ENCODE results near the gene CCDC117. TPM values are rescaled to one million over a fixed set of nuclear protein-coding genes. Genes with fewer than 3 reads are reported as not detected.

The CCDC117 gene
- total RNA-seq, 4 donors from 2014 or later = 9.8 to 15.4 (median 14.4) TPM

- H3K27me3 ChIP-seq = no peaks in the 10 kb centered on the region
- intact Hi-C loops (cut with DNase I) = no loop called here
- DNase-seq = no peak
- H3K27ac ChIP-seq = peak overlapping the region in 1 of 4 donors; percentile 25
- no peak overlapping the region for H3K4me3 ChIP-seq
- peaks cover 3 to 92% (median 24%) of the 10 kb centered on the region in 3 donors for H3K36me3 ChIP-seq
- no peaks in the 10 kb centered on the region for H3K9me3 ChIP-seq
- no peak for TF ChIP-seq CTCF (IDR thresholded peaks at IDR 0.05)
- TF ChIP-seq POLR2A (IDR thresholded peaks at IDR 0.05) = no peak
- WGBS, 2 donors = 64 to 80% methylated on average over 4 of the region's 4 CpGs
- peaks cover 0 to 15% (median 0%) of the 10 kb centered on the region in 3 donors for H3K4me1 ChIP-seq
Measured at GRCh38 chr22:28783786-28784671, 11.5 kb downstream of the CCDC117 start.

DNA sequence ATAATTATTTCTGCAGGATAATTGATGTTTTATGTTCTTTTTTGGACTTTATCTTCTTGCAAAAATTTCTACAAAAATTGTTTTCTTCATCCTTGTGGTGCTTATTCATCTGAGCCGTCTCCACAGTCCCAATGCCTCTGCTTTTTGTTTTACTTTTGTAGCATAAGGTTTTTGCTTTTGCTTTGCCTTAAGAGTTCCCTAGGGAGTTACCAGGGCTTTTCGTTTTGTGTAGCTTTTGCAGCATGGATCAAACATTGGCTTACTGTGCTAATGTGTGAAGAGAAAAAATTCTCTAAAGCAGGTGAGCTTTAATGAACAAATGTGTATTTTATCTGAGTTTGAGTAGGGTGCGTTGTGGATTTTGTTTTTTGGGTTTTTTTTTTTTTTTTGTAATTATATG is 16.1 kb downstream of the CCDC117 start:
- no peaks in the 10 kb centered on the region for H3K27me3 ChIP-seq
- H3K4me1 ChIP-seq = no peaks in the 10 kb centered on the region
- peaks cover 3 to 87% (median 26%) of the 10 kb centered on the region in 3 donors for H3K36me3 ChIP-seq
- no peak for DNase-seq
- no peaks in the 10 kb centered on the region for H3K9me3 ChIP-seq
- H3K4me3 ChIP-seq = no peak overlapping the region
- WGBS, 2 donors = 73 to 76% methylated on average over 3 of the region's 3 CpGs
- intact Hi-C loops (cut with DNase I) = no loop called here
- H3K27ac ChIP-seq = no peak overlapping the region
- TF ChIP-seq CTCF (IDR thresholded peaks at IDR 0.05) (no peak), POLR2A (IDR thresholded peaks at IDR 0.05) (no peak)

DNA sequence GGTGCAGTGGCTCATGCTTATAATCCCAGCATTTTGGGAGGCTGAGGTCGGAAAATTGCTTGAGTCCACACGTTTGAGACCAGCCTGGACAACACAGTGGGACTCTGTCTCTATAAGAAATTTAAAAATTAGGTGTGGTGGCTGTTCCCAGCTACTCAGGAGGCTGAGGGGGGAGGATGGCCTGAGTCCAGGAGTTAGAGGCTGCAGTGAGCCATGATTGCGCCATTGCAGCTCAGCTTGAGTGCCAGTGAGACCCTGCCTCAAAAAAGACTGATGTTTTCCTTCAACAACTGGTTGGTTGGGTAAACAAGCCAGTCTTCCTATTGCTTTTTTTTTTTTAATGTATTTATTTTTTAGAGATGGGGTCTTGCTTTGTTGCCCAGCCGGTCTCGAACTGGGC is 18.6 kb downstream of the CCDC117 start:
- Histone ChIP-seq H3K27me3 (no peaks in the 10 kb centered on the region), H3K27ac (no peak overlapping the region), H3K9me3 (no peaks in the 10 kb centered on the region), H3K4me1 (peaks cover 0 to 21% (median 9%) of the 10 kb centered on the region in 3 donors), H3K36me3 (peaks cover 7 to 87% (median 37%) of the 10 kb centered on the region in 3 donors), H3K4me3 (no peak overlapping the region)
- intact Hi-C loops (cut with DNase I) = no loop called here
- no peak for DNase-seq
- 85 to 90% methylated on average over 5 of the region's 5 CpGs for WGBS, 2 donors
- TF ChIP-seq POLR2A (IDR thresholded peaks at IDR 0.05) = no peak
- no peak for TF ChIP-seq CTCF (IDR thresholded peaks at IDR 0.05)

DNA sequence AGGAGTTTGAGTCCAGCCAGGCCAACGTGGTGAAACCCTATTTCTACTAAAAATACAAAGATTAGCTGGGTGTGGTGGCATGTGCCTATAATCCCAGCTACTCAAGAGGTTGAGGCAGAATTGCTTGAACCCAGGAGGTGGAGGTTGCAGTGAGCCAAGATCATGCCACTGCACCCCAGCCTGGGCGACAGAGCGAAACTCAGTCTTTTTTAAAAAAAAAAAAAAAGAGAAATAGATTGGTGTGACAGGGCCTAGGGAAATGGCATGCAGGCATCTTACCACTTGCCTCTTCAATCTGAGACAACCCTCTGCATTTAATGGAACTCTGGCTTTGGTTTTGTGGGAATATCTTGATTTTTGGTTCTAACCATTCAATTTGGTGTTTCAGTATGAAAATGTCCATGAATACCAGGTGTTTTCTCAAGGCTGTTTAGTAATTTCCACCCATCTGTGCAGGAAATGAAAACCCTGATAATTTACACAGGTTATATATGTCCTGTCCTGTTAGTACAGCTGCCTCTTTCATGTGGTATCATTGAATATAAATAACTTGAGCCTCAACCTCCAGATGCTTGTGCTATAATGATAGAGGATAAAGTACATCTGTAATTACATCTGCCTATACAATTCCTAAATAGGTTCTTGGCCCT is 19.5 kb downstream of the CCDC117 start:
- intact Hi-C loops (cut with DNase I) = no loop called here
- H3K27ac ChIP-seq = peak overlapping the region in 2 of 4 donors; percentile 2 to 4
- TF ChIP-seq POLR2A (IDR thresholded peaks at IDR 0.05) (no peak), CTCF (IDR thresholded peaks at IDR 0.05) (no peak)
- no peak overlapping the region for H3K4me3 ChIP-seq
- H3K9me3 ChIP-seq = no peaks in the 10 kb centered on the region
- peaks cover 0 to 30% (median 9%) of the 10 kb centered on the region in 3 donors for H3K4me1 ChIP-seq
- no peak for DNase-seq
- peaks cover 15 to 87% (median 34%) of the 10 kb centered on the region in 3 donors for H3K36me3 ChIP-seq
- 42 to 55% methylated on average over 3 of the region's 3 CpGs for WGBS, 2 donors
- no peaks in the 10 kb centered on the region for H3K27me3 ChIP-seq
